IMR-90 (cell line): ENCODE measurements around the gene UNKL. TPM values are rescaled to one million over a fixed set of nuclear protein-coding genes. Genes with fewer than 3 reads are reported as not detected.

Experiments
- ATAC-seq: fragments of 200-7000 bp; cut with Tn5 transposase; 2 replicates; pipeline ENCODE4 v1.9.1; 2020; ENCODE audit warnings: low read depth, mild to moderate bottlenecking, moderate library complexity
- BruUV-seq: library from RNA; stranded (reverse); fragments of 400-500 nt; replicated peaks from 2 replicates; lab custom pipeline; 2021; lab: Mats Ljungman, UMichigan
- CTCF ChIA-PET: fragments of 300-600 bp; formaldehyde crosslinking; extraction: SDS; loops from one replicate; lab custom pipeline; 2021; ENCODE audit warnings: antibody characterized with exemption; lab: Yijun Ruan, JAX
- POLR2A ChIA-PET: fragments of 300-600 bp; sonication (Branson Sonifier 250); formaldehyde crosslinking; loops from one replicate; lab custom pipeline; 2022; ENCODE audit warnings: antibody characterized with exemption; ENCODE audit not compliant: unreplicated experiment; lab: Charles Lee
- DNase-seq: peaks from one replicate; pipeline ENCODE4 v3.0.0; 2013
- H2AFZ ChIP-seq: replicated peaks from 2 replicates; pipeline ENCODE3; 2013; ENCODE audit warnings: low read length, mild to moderate bottlenecking; ENCODE audit not compliant: poor library complexity
- H2AK5ac ChIP-seq: 2 replicates; pipeline ENCODE4 v1.6.1; 2013; ENCODE audit warnings: low read depth, low read length, inconsistent platforms
- H2AK9ac ChIP-seq: replicated peaks from 2 replicates; pipeline ENCODE3; 2013; ENCODE audit warnings: mild to moderate bottlenecking, low read depth, low read length, moderate library complexity; ENCODE audit not compliant: poor library complexity
- H2BK120ac ChIP-seq: 2 replicates; pipeline ENCODE4 v1.6.1; 2013; ENCODE audit warnings: low read depth, low read length, inconsistent platforms
- H2BK15ac ChIP-seq: 3 replicates; pipeline ENCODE4 v1.6.1; 2013; ENCODE audit warnings: low read depth, low read length, inconsistent platforms
- H2BK20ac ChIP-seq: 2 replicates; pipeline ENCODE4 v1.6.1; 2013; ENCODE audit warnings: low read depth, mild to moderate bottlenecking, inconsistent platforms, low read length, moderate library complexity
- H2BK5ac ChIP-seq: 2 replicates; pipeline ENCODE4 v1.6.1; 2013; ENCODE audit warnings: mild to moderate bottlenecking, low read depth, low read length, inconsistent platforms; ENCODE audit not compliant: poor library complexity, severe bottlenecking
- H3K14ac ChIP-seq: replicated peaks from 2 replicates; pipeline ENCODE4 v1.6.1; 2013; ENCODE audit warnings: low read depth, low read length, inconsistent platforms
- H3K18ac ChIP-seq: 2 replicates; pipeline ENCODE4 v1.6.1; 2013; ENCODE audit warnings: low read depth, low read length, control low read depth
- H3K23ac ChIP-seq: 2 replicates; pipeline ENCODE4 v1.6.1; 2013; ENCODE audit warnings: low read depth, low read length, inconsistent platforms
- H3K27ac ChIP-seq: 2 replicates; pipeline ENCODE4 v1.5.1; 2013; ENCODE audit warnings: mild to moderate bottlenecking, control low read depth, low read length; ENCODE audit not compliant: insufficient read depth
- H3K27me3 ChIP-seq: 2 replicates; pipeline ENCODE4 v1.6.1; 2013; ENCODE audit warnings: low read length; ENCODE audit not compliant: control insufficient read depth, insufficient read depth
- H3K36me3 ChIP-seq: 2 replicates; pipeline ENCODE4 v1.6.1; 2013; ENCODE audit warnings: low read length, mixed read lengths; ENCODE audit not compliant: control insufficient read depth, insufficient read depth
- H3K4ac ChIP-seq: 2 replicates; pipeline ENCODE4 v1.6.1; 2013; ENCODE audit warnings: low read depth, low read length, inconsistent platforms
- H3K4me1 ChIP-seq: 2 replicates; pipeline ENCODE4 v1.6.1; 2013; ENCODE audit warnings: low read length, mixed read lengths; ENCODE audit not compliant: control insufficient read depth, insufficient read depth
- H3K4me2 ChIP-seq: 2 replicates; pipeline ENCODE4 v1.6.1; 2013; ENCODE audit warnings: low read depth, mild to moderate bottlenecking, control low read depth, low read length, moderate library complexity
- H3K4me3 ChIP-seq: 2 replicates; pipeline ENCODE4 v1.5.1; 2013; ENCODE audit warnings: low read depth, mild to moderate bottlenecking, control low read depth, low read length, moderate library complexity; ENCODE audit not compliant: insufficient read depth
- H3K56ac ChIP-seq: 2 replicates; pipeline ENCODE4 v1.6.1; 2013; ENCODE audit warnings: low read length, inconsistent platforms; ENCODE audit not compliant: insufficient read depth; ENCODE audit errors: extremely low read depth
- H3K79me1 ChIP-seq, 2 experiments: 2 replicates each; pipeline ENCODE4 v1.6.1; 2013; ENCODE audit warnings: low read length in 2 of 2, inconsistent platforms in 1 of 2, low read depth in 1 of 2
- H3K9ac ChIP-seq: 2 replicates; pipeline ENCODE4 v1.6.1; 2013; ENCODE audit warnings: low read depth, low read length, control low read depth
- H3K9me1 ChIP-seq: 2 replicates; pipeline ENCODE4 v1.6.1; 2013; ENCODE audit warnings: low read length, inconsistent platforms; ENCODE audit not compliant: insufficient read depth
- H3K9me3 ChIP-seq: 2 replicates; pipeline ENCODE4 v1.6.1; 2013; ENCODE audit warnings: low read length; ENCODE audit not compliant: control insufficient read depth, insufficient read depth
- H4K20me1 ChIP-seq: 2 replicates; pipeline ENCODE4 v1.6.1; 2013; ENCODE audit warnings: low read length, inconsistent platforms; ENCODE audit not compliant: insufficient read depth
- H4K5ac ChIP-seq: 2 replicates; pipeline ENCODE4 v1.6.1; 2013; ENCODE audit warnings: mild to moderate bottlenecking, low read depth, low read length, control low read depth
- H4K8ac ChIP-seq, 2 experiments: 2 replicates each; pipeline ENCODE4 v1.6.1; 2013; ENCODE audit warnings: low read depth in 2 of 2, low read length in 2 of 2, control low read depth in 1 of 2, inconsistent platforms in 1 of 2
- H4K91ac ChIP-seq: 2 replicates; pipeline ENCODE4 v1.6.1; 2013; ENCODE audit warnings: low read depth, low read length, inconsistent platforms; ENCODE audit not compliant: insufficient read depth
- NFE2L2 ChIP-seq: fragments of 150-350 bp; IDR thresholded peaks from 2 replicates; pipeline ENCODE4 v1.6.1; 2016; ENCODE audit warnings: low read depth, mild to moderate bottlenecking, low read length
- RAD21 ChIP-seq: IDR thresholded peaks from 2 replicates; pipeline ENCODE4 v1.6.1; 2012; ENCODE audit warnings: low read length, improper control_type of control experiment
- SMC3 ChIP-seq: fragments of 150-350 bp; IDR thresholded peaks from 2 replicates; pipeline ENCODE4 v1.6.1; 2016; ENCODE audit warnings: low read depth, mild to moderate bottlenecking, antibody characterized with exemption, low read length, moderate library complexity
- WGBS, 2 experiments: methylation state at CpG; one replicate each; pipeline versions ENCODE4 v1.1.5 to v1.1.7; 2013; ENCODE audit warnings: missing lambda C conversion rate in 2 of 2; ENCODE audit not compliant: insufficient read length in 1 of 2; ENCODE audit errors: extremely low coverage in 2 of 2; 5-methylcytosine and 5-hydroxymethylcytosine counted together
- dilution Hi-C: fragments of 300-500 bp; cut with HindIII; formaldehyde crosslinking; loops from one replicate; pipeline ENCODE4 v1.14.3; 2018; ENCODE audit warnings: low sequenced_read_pairs; ENCODE audit not compliant: unreplicated experiment
- in situ Hi-C: fragments of 300-500 bp; cut with MboI; formaldehyde crosslinking; loops from 3 replicates; pipeline ENCODE4 v1.14.3; 2019; ENCODE audit warnings: low sequenced_read_pairs, inconsistent platforms, mixed read lengths
- intact Hi-C: fragments of 100-400 bp; cut with micrococcal nuclease; formaldehyde crosslinking; loops from 2 replicates; pipeline ENCODE4 v1.10.0; 2022
- polyA plus RNA-seq, 3 experiments: library from polyadenylated mRNA; depleted of rRNA; stranded (reverse); fragments of >200 nt; gene quantifications; 2 replicates each; pipeline ENCODE4 v1.2.3, GENCODE V29; 2012; ENCODE audit warnings: low replicate concordance in 1 of 3
- total RNA-seq: library from RNA; depleted of rRNA; stranded (reverse); fragments of >200 nt; gene quantifications from 2 replicates; pipeline ENCODE4 v1.2.3, GENCODE V29; 2012
- TF ChIP-seq, protein P1 (sequence below): conservative IDR thresholded peaks from 2 replicates; pipeline ENCODE4 v1.5.1; 2012; ENCODE audit warnings: mild to moderate bottlenecking, low read depth, low read length, improper control_type of control experiment

UNKL gene
- total and polyA plus RNA-seq, 2 of the 4 experiments (the other 2 are of a cell fraction), result 4.1 to 13.3 TPM

DNA sequence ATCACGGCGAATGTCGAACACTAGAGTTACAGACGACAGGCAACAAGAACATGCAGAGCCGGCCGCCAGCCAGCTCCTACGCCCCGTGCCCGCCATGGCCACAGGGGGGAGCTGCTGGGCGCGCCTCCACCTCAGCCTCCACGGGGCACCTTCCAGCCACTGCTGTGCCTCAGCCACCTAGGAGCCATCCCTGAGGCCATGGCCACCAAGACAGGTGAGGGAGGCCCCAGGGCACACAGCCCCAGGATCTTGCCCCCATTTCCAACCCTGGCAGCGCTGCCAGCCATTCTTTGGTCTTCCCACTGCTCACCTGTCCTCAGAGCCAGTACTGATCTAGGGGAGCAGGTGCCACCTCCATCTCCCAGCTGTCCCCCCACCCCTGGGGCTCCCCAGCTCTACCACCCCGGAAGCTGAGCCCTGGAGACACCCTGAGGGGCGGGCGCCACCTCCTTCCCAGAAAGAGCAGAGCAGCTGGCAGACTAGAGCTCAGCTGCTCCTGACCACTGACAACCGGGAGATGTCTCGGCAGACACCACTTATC, 50.9 kb downstream of the UNKL start:
- H3K14ac ChIP-seq, result no peak overlapping the region
- no peak overlapping the region for H3K23ac ChIP-seq
- WGBS, 2 experiments, result 61% methylated on average over 9 of the region's 18 CpGs; no CpG with 5 or more reads in 1 of the 2 experiments
- dilution Hi-C loops (no loop called here), in situ Hi-C loops (no loop called here), intact Hi-C loops (no loop called here)
- H3K9me3 ChIP-seq, result no peaks in the 10 kb centered on the region
- peaks cover 55% of the 10 kb centered on the region for H3K36me3 ChIP-seq
- H4K8ac ChIP-seq, result peak overlapping the region in 1 of 2 experiments; percentile 34; a peak in 1 of 4 replicates
- peaks cover 3 to 45% of the 10 kb centered on the region in 2 experiments for H3K79me1 ChIP-seq
- no peak overlapping the region for H4K5ac ChIP-seq
- no TSS peak for BruUV-seq
- H2BK5ac ChIP-seq, result no peak overlapping the region
- ATAC-seq (peak; percentile 80), DNase-seq (peak; percentile 12)
- no peaks in the 10 kb centered on the region for H3K27me3 ChIP-seq
- H3K4me1 ChIP-seq, result no peaks in the 10 kb centered on the region
- H2AK9ac ChIP-seq, result peak overlapping the region; percentile 40
- no peaks in the 10 kb centered on the region for H3K9me1 ChIP-seq
- CTCF ChIA-PET, result interaction anchor here (1.3 kb wide), 1 partner anchor 20 kb away, joined by 3 read pairs; no protein-coding TSS in a partner anchor
- no peak overlapping the region for H3K56ac ChIP-seq
- H3K4me3 ChIP-seq, result no peak overlapping the region
- no peak overlapping the region for H3K18ac ChIP-seq
- H3K9ac ChIP-seq, result no peak overlapping the region
- H2AK5ac ChIP-seq, result no peak overlapping the region
- TF ChIP-seq RAD21, result peak; percentile 54
- TF ChIP-seq NFE2L2, result no peak
- TF ChIP-seq, protein P1, sequence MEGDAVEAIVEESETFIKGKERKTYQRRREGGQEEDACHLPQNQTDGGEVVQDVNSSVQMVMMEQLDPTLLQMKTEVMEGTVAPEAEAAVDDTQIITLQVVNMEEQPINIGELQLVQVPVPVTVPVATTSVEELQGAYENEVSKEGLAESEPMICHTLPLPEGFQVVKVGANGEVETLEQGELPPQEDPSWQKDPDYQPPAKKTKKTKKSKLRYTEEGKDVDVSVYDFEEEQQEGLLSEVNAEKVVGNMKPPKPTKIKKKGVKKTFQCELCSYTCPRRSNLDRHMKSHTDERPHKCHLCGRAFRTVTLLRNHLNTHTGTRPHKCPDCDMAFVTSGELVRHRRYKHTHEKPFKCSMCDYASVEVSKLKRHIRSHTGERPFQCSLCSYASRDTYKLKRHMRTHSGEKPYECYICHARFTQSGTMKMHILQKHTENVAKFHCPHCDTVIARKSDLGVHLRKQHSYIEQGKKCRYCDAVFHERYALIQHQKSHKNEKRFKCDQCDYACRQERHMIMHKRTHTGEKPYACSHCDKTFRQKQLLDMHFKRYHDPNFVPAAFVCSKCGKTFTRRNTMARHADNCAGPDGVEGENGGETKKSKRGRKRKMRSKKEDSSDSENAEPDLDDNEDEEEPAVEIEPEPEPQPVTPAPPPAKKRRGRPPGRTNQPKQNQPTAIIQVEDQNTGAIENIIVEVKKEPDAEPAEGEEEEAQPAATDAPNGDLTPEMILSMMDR, result peak; percentile 55
- peak; percentile 51 for TF ChIP-seq SMC3
- no peak overlapping the region for H2BK120ac ChIP-seq
- POLR2A ChIA-PET, result no interaction called here
- no peak overlapping the region for H4K91ac ChIP-seq
- H3K4me2 ChIP-seq, result no peak overlapping the region
- H2BK15ac ChIP-seq, result no peak overlapping the region
- peaks cover 7% of the 10 kb centered on the region; the same call in 1 of the 2 replicates for H4K20me1 ChIP-seq
- H3K4ac ChIP-seq, result no peak overlapping the region
- no peak overlapping the region for H3K27ac ChIP-seq
- H2BK20ac ChIP-seq, result no peak overlapping the region
- H2AFZ ChIP-seq, result peak overlapping the region; percentile 54
